UCSD-AML1 (cell line): ENCODE results near the gene PRSS37.
"Not testable (repeated sequence)": the region's sequence is repeated elsewhere in the genome, so short reads cannot be mapped to it uniquely, and the experiment has no call there.

Experiments
- DNase-seq: peaks from one replicate; lab custom pipeline; 2025; ENCODE audit not compliant: unreplicated experiment; lab: John Stamatoyannopoulos, UW

Gene PRSS37

GRCh38 chr7:141841385-141841784 is at the start of gene PRSS37:
Gene PRSS37, minus strand, starts transcription at chr7:141841485. Its CDS starts 436 bp downstream, at chr7:141841049.
- no peak for DNase-seq

- no peak for DNase-seq
These were observed 48.0 kb upstream of the PRSS37 start for GRCh38 chr7:141889321-141889720.

GRCh38 chr7:141884539-141885225 is 43.4 kb upstream of the PRSS37 start:
- no peak for DNase-seq

- DNase-seq: no peak
These were observed 39.7 kb upstream of the PRSS37 start for GRCh38 chr7:141880960-141881359.

GRCh38 chr7:141877365-141877764 is 36.1 kb upstream of the PRSS37 start:
- no peak for DNase-seq

GRCh38 chr7:141876371-141876770 is 35.1 kb upstream of the PRSS37 start:
- no peak for DNase-seq

GRCh38 chr7:141875453-141875852 is 34.2 kb upstream of the PRSS37 start:
- DNase-seq: no peak

- DNase-seq: no peak
These were observed 33.5 kb upstream of the PRSS37 start for GRCh38 chr7:141874787-141875186.

- no peak for DNase-seq
These were observed 31.6 kb upstream of the PRSS37 start for GRCh38 chr7:141872931-141873330.

GRCh38 chr7:141866974-141867373 is 25.7 kb upstream of the PRSS37 start:
- no peak for DNase-seq

GRCh38 chr7:141864765-141865447 is 23.6 kb upstream of the PRSS37 start:
- DNase-seq: no peak

- DNase-seq: no peak
These were observed 18.9 kb upstream of the PRSS37 start for GRCh38 chr7:141860207-141860606.

- no peak for DNase-seq
These were observed 6.7 kb upstream of the PRSS37 start for GRCh38 chr7:141847996-141848395.

GRCh38 chr7:141844256-141844655 is 3.0 kb upstream of the PRSS37 start:
- no peak for DNase-seq

GRCh38 chr7:141842904-141843303 is 1.6 kb upstream of the PRSS37 start:
- DNase-seq: no peak

- DNase-seq: no peak
These were observed 577 bp downstream of the PRSS37 start for GRCh38 chr7:141840708-141841107.

- DNase-seq: no peak
These were observed 2.0 kb downstream of the PRSS37 start for GRCh38 chr7:141839256-141839655.

- DNase-seq: no peak
These were observed 2.7 kb downstream of the PRSS37 start for GRCh38 chr7:141838581-141838980.

GRCh38 chr7:141837683-141838082 is 3.6 kb downstream of the PRSS37 start:
- DNase-seq: no peak

GRCh38 chr7:141822432-141822831 is 18.9 kb downstream of the PRSS37 start:
- not testable (repeated sequence) for DNase-seq

GRCh38 chr7:141820067-141820466 is 21.2 kb downstream of the PRSS37 start:
- DNase-seq: no peak

GRCh38 chr7:141792526-141792925 is 48.8 kb downstream of the PRSS37 start:
- no peak for DNase-seq

- no peak for DNase-seq
These were observed 51.4 kb downstream of the PRSS37 start, which contains the start of gene TAS2R5 for GRCh38 chr7:141789917-141790316. Gene TAS2R5, plus strand, starts transcription at chr7:141790217. Its CDS starts 145 bp downstream, at chr7:141790362.
